Activated CD4-positive, alpha-beta T cell treated with anti-CD3 and anti-CD28 coated beads for 36 hours (primary cell): Measurements from ENCODE around the gene EPHB2. TPM values are rescaled to one million over a fixed set of nuclear protein-coding genes. Genes with fewer than 3 reads are reported as not detected.

Experiments used
- ATAC-seq: fragments of 200-7000 bp; cut with Tn5 transposase; one replicate; pipeline ENCODE4 v1.10.0; 2021; ENCODE audit warnings: mild to moderate bottlenecking, moderate library complexity
- CTCF ChIA-PET: fragments of 350-600 bp; sonication (Branson Sonifier 250); formaldehyde crosslinking; loops from one replicate; lab custom pipeline; 2021; ENCODE audit warnings: antibody characterized with exemption; lab: Charles Lee
- POLR2A ChIA-PET: fragments of 350-600 bp; sonication (Branson Sonifier 250); formaldehyde crosslinking; loops from one replicate; lab custom pipeline; 2021; ENCODE audit warnings: antibody characterized with exemption, inconsistent platforms; lab: Charles Lee
- DNase-seq: peaks from one replicate; pipeline ENCODE4 v3.0.0-alpha.2; 2020
- H3K27ac Mint-ChIP-seq: one replicate; pipeline ENCODE4 v1.8.0; 2021; ENCODE audit warnings: mixed read lengths
- H3K27me3 Mint-ChIP-seq: one replicate; pipeline ENCODE4 v1.8.0; 2021; ENCODE audit warnings: mixed read lengths
- H3K36me3 Mint-ChIP-seq: one replicate; pipeline ENCODE4 v1.8.0; 2021; ENCODE audit warnings: low read depth, mixed read lengths
- H3K4me1 Mint-ChIP-seq: one replicate; pipeline ENCODE4 v1.8.0; 2021; ENCODE audit warnings: mixed read lengths
- H3K4me3 Mint-ChIP-seq: one replicate; pipeline ENCODE4 v1.8.0; 2021; ENCODE audit warnings: mild to moderate bottlenecking, moderate library complexity, mixed read lengths
- H3K9me3 Mint-ChIP-seq: one replicate; pipeline ENCODE4 v1.8.0; 2021; ENCODE audit warnings: low read depth, mixed read lengths
- intact Hi-C, 2 experiments: fragments of 100-400 bp; cut with DNase I in 1 of 2; cut with micrococcal nuclease in 1 of 2; formaldehyde crosslinking; loops; one replicate each; pipeline versions ENCODE4 v1.14.2 to v1.15.1; 2022 to 2024; cut with DNase I, micrococcal nuclease
- microRNA-seq: library from miRNA; unstranded; fragments of <30 nt; microRNA quantifications from one replicate; pipeline ENCODE4 v1.2.0, GENCODE V29; 2021; ENCODE audit warnings: borderline replicate concordance
- total RNA-seq, 2 experiments: library from RNA; stranded (reverse); gene quantifications; one replicate each; pipeline ENCODE4 v1.2.3, GENCODE V29; 2021

Gene EPHB2
- total RNA-seq, 2 experiments from 2014 or later = not detected

DNA sequence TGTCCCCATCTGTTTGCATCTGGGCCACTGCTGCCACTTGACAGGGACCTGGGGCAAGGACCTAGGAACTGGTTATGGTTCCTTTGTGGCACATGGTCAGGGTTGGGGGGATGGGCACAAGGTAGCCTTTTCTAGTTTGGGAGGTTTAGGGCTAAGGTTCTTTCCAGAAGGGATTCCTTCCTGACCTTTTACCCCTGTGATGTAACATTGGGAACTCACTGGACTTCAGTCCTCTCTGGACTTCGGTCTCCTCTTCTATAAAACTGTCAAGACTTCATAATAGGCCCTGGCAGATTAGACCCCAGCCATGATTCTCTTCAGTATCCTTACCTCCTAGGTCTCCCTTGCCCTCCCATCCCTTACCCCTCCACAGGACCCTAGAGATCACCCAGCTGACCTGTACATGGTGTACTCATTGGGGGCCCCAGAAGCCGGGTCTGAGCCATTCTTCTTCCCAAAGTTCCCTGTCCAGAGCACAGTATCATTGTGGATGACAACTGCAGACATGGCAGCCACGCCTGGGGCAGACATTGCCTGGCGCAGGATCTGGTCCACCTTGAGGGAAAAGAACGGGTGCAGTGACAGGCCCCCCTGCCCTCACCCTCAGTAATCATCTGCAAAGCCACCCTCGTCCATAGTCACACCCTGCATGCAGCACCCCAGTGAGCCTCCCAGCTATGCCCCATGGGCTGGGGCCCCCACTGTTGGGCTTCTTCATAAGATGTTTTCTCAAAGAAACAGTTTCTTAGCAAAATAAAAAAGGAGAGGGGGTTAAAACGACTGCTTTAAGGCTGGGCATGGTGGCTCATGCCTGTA is 249.1 kb downstream of the EPHB2 start:
- intact Hi-C loops = no loop called here
- ChIA-PET CTCF (interaction anchor here (0.5 to 0.7 kb wide), 2 partner anchors 154 to 255 kb away, joined by 3 read pairs; no protein-coding TSS in a partner anchor), POLR2A (no interaction called here)
- Mint-ChIP-seq H3K36me3 (no peaks in the 10 kb centered on the region), H3K9me3 (no peaks in the 10 kb centered on the region), H3K4me1 (no peaks in the 10 kb centered on the region), H3K4me3 (no peak overlapping the region), H3K27me3 (peaks cover 3% of the 10 kb centered on the region), H3K27ac (no peak overlapping the region)
- ATAC-seq (no peak), DNase-seq (no peak)

DNA sequence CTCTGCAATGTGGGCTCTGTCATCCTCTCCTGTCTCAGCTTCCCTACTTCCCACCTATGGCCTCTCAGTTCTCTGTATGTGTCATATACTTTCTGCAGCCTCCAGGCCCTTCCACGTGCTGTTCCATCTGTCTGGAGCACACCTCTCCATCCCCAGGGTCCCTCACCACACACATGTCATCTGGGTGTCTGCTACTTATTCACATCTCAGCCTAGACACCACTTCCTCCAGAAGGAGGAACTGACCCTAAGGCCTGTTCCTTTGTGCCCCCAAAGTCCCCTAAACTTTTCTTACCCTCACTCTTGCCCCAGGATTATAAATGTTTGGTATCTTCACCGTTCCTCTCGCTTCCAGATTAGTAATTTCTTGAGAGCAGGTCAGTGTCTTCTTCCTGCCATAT is 251.9 kb downstream of the EPHB2 start:
- POLR2A ChIA-PET = no interaction called here
- DNase-seq = no peak
- intact Hi-C loops = no loop called here
- CTCF ChIA-PET = interaction anchor here (0.6 to 1.1 kb wide), 2 partner anchors 204 to 547 kb away, joined by 3 read pairs; no protein-coding TSS in a partner anchor
- Mint-ChIP-seq H3K27ac (no peak overlapping the region), H3K4me3 (no peak overlapping the region), H3K9me3 (peaks cover 6% of the 10 kb centered on the region), H3K27me3 (peaks cover 6% of the 10 kb centered on the region), H3K36me3 (no peaks in the 10 kb centered on the region), H3K4me1 (no peaks in the 10 kb centered on the region)
- ATAC-seq = no peak

DNA sequence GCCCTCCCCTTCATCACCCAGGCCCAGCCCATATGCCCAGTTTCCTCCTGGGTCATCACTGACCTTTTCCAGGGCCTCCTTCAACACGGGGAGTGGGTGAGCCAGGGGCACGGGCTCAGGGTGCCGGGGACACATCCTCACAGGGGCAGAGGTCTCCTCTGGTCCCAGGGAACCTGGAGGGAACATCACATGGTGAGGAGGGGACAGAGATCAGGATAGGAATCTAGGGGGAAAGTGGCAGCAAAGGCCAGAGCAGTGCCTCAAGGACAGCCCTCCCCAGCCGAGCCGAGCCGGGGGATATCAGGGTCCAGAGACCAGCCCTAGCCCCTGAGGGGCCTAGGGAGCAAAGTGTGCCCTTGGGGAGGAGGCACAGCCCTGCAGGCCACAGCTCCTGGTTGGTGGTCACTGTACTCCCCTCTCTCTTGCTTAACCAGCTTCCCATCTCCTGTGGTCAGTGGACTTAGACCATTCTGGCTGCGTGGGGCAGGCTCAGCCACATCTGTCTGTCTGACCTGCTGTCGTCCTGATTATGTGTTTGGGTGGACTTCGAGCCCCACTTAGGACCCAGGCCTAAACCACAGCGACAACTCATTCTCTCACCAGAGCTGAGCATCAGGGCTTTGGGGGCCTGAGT is 252.5 kb downstream of the EPHB2 start:
- DNase-seq (no peak), ATAC-seq (no peak)
- H3K27me3 Mint-ChIP-seq = peaks cover 10% of the 10 kb centered on the region
- no peak overlapping the region for H3K27ac Mint-ChIP-seq
- H3K4me1 Mint-ChIP-seq = no peaks in the 10 kb centered on the region
- peaks cover 6% of the 10 kb centered on the region for H3K9me3 Mint-ChIP-seq
- H3K36me3 Mint-ChIP-seq = no peaks in the 10 kb centered on the region
- ChIA-PET CTCF (interaction anchor here (0.6 to 1.8 kb wide), 6 partner anchors 9 to 547 kb away, joined by 3 to 8 read pairs (median 4); partner anchors contain the start of gene LACTBL1), POLR2A (no interaction called here)
- intact Hi-C loops = no loop called here
- no peak overlapping the region for H3K4me3 Mint-ChIP-seq

DNA sequence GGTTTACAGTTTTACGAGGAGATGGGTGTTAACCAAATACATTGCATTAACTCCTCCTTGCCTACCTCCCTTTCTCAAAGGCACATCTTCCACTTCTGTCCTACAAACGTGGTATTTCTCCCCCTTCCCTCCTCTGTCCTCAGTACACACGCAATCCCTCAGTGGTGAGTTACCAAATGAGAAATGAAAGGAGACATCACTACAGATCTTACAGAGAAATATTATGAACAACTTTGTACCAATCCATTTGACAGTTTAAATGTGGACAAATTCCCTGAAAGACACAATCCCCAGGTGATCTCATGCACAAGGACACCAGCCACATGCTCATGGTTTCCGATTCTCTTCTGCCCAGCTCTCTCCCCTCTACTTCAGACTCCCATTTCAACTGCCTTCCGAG is 255.7 kb downstream of the EPHB2 start:
- Mint-ChIP-seq H3K36me3 (no peaks in the 10 kb centered on the region), H3K4me1 (no peaks in the 10 kb centered on the region), H3K27me3 (peaks cover 25% of the 10 kb centered on the region), H3K9me3 (peaks cover 6% of the 10 kb centered on the region), H3K27ac (no peak overlapping the region), H3K4me3 (no peak overlapping the region)
- CTCF ChIA-PET = interaction anchor here (1.0 to 1.3 kb wide), 2 partner anchors 12 to 262 kb away, joined by 3 to 4 read pairs; no protein-coding TSS in a partner anchor
- DNase-seq = no peak
- intact Hi-C loops = no loop called here
- POLR2A ChIA-PET = no interaction called here
- no peak for ATAC-seq

- Mint-ChIP-seq H3K27me3 (peaks cover 34% of the 10 kb centered on the region), H3K4me3 (no peak overlapping the region), H3K9me3 (peaks cover 6% of the 10 kb centered on the region), H3K36me3 (no peaks in the 10 kb centered on the region), H3K27ac (no peak overlapping the region), H3K4me1 (no peaks in the 10 kb centered on the region)
- POLR2A ChIA-PET = no interaction called here
- ATAC-seq = no peak
- CTCF ChIA-PET = interaction anchor here (0.6 kb wide), 1 partner anchor 9 kb away, joined by 3 read pairs; no protein-coding TSS in a partner anchor
- intact Hi-C loops = no loop called here
- no peak for DNase-seq
These were observed 257.2 kb downstream of the EPHB2 start for GRCh38 chr1:22967833-22968232.

- Mint-ChIP-seq H3K4me3 (no peak overlapping the region), H3K36me3 (no peaks in the 10 kb centered on the region), H3K27ac (no peak overlapping the region), H3K27me3 (peaks cover 34% of the 10 kb centered on the region), H3K9me3 (peaks cover 6% of the 10 kb centered on the region), H3K4me1 (no peaks in the 10 kb centered on the region)
- DNase-seq (no peak), ATAC-seq (no peak)
- ChIA-PET POLR2A (no interaction called here), CTCF (no interaction called here)
- intact Hi-C loops = no loop called here
These were observed 258.7 kb downstream of the EPHB2 start for GRCh38 chr1:22969304-22969709.

- Mint-ChIP-seq H3K4me1 (no peaks in the 10 kb centered on the region), H3K9me3 (peaks cover 6% of the 10 kb centered on the region), H3K27me3 (peaks cover 34% of the 10 kb centered on the region), H3K36me3 (no peaks in the 10 kb centered on the region), H3K4me3 (no peak overlapping the region), H3K27ac (no peak overlapping the region)
- intact Hi-C loops = no loop called here
- ChIA-PET CTCF (no interaction called here), POLR2A (no interaction called here)
- ATAC-seq (no peak), DNase-seq (no peak)
These were observed 259.5 kb downstream of the EPHB2 start for GRCh38 chr1:22970096-22970495.

Small RNA genes within 50 kb of the gene (microRNA-seq; reads per million reads assigned to microRNA genes)
- gene MIR4253 = not detected
- gene MIR4684 = not detected

Other genes starting within 250 kb of the EPHB2 start
- not detected for gene EPHA8, start 147.3 kb upstream of the EPHB2 start, total RNA-seq
- gene C1QA, start 74.2 kb upstream of the EPHB2 start, total RNA-seq = not detected
- gene C1QC, start 67.2 kb upstream of the EPHB2 start, total RNA-seq = not detected
- not detected for gene C1QB, start 57.6 kb upstream of the EPHB2 start, total RNA-seq